GM19328 (cell line): ENCODE results near the gene TRIP6.
A peak's percentile ranks its signal among the peaks of the same experiment; 100 is the strongest.

ENCODE experiments used
- ATAC-seq: cut with Tn5 transposase; IDR thresholded peaks from one replicate; pipeline ENCODE4 v1.9.1; 2021; ENCODE audit warnings: mild to moderate bottlenecking, moderate library complexity; ENCODE audit not compliant: unreplicated experiment

Gene TRIP6

GRCh38 chr7:100888988-100889750 lies 22.0 kb downstream of the TRIP6 start, which contains the start of gene UFSP1:
TSS of gene UFSP1 (minus strand) at chr7:100889715. CDS start at chr7:100889271, 444 bp downstream.
- ATAC-seq, result peak; percentile 24

DNA sequence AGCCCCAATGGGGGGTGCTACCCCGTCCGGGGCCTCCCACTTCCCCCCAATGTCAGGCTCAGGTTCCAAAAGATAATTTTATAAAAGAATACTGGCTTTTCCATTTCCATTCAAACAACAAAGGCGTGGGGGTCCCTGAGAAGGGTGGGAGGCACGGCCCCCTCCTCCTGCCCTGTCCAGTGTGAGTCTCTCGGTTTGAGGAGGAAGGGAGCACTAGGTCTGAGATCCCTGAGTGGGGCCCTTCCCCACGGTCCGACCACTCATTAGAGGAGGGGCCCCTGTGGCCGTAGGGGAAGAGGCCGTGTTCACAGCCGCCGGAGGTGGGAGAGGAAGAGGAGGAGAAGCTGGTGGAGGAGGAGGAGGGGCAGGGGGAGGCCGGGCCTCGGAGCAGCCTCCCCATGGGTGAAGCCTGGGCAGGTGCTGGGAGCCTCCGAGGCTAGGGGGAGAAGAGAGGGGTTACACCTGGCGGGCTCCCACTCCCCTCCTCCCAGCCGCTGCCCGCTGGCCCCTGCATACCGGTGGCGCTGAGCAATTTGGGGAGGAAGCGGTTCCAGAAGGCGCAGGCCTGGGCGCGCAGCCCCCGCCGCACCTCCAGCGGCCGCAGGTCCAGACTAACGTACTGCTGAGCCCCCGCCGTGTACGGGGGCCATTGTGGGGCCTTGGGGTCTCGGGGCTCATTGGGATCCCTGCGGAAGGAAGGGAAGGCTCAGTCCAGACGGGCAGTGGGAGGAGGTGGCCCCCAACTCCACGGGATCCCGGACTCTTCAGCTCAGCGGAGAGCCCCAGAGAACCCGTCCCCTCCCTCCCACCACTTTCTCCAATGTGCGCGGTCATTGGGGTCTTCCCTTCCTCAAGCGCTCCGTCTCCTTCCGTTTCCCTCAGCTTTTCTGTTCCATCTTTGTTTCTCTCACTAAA lies 23.7 kb downstream of the TRIP6 start:
- ATAC-seq, result no peak

GRCh38 chr7:100891568-100892247 lies 24.5 kb downstream of the TRIP6 start:
- no peak for ATAC-seq

DNA sequence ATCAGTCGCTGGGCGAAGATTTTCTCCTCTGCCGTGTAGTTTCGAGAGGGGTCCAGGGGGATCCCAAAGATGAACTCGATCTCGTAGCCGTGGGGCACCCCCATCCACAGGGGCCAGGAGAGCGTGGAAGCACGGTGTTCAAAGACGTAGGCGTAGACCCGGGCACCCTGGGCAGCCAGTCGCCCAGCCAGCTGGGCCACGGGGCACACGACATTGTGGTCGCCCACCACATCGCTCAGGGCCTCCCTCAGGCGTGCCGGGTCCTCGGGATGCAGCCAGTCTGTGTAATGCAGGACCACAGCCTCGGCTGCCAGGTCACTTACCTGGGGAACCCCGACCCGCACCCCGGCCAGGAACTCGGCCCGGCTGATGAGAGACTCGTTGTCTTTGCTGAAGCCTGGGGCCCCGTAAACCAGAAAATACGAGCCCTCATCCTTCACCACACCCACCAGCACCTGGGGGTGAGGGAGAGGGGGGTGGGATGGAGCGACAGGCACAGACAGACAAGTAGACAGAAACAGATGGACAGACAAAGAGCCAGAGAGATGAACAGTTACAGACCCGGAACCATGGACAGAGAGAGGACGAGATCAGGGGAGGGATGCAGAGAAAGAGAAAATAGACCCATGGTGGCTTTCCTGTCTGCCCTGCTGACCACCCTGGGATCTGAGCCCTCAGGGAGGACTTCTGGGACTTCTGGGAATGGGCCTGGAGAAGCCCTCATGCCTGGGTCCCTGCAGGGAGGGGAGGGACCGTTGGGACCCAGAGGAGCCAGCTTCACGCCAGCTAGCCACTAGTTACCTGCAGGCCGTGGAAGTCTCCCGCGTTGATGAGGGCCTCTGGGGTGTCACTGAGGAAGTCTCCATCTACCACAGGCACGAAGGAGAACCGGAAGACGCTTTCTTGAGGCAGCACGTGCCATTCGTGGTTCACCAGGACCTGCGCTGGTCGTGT lies 25.5 kb downstream of the TRIP6 start:
- no peak for ATAC-seq

DNA sequence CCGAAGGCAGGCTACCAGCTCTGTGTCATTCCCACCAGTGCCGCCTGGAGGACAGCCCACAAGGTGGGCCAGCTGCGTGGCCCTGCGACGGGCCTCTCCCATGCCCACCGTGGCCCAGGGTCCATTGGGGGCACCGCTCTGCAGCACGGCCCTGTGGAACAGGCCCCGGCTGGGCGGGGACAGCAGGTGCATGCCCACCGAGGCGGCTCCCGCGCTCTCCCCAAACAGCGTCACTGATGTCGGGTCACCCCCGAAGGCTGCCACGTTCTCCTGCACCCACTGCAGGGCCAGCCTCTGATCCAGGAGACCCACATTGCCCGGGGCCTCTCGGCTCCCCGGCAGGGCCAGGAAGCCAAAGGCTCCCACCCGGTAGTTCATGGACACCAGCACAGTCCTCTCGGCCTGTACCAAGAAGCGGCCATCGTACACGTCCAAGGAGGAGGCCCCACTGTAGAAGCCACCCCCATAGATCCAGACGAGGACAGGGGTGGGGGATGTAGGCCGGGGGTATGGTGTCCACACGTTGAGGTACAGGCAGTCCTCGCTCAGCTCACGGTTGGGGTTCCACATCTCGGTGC lies 26.2 kb downstream of the TRIP6 start:
- ATAC-seq, result no peak

GRCh38 chr7:100893910-100894721 lies 26.9 kb downstream of the TRIP6 start:
- no peak for ATAC-seq

DNA sequence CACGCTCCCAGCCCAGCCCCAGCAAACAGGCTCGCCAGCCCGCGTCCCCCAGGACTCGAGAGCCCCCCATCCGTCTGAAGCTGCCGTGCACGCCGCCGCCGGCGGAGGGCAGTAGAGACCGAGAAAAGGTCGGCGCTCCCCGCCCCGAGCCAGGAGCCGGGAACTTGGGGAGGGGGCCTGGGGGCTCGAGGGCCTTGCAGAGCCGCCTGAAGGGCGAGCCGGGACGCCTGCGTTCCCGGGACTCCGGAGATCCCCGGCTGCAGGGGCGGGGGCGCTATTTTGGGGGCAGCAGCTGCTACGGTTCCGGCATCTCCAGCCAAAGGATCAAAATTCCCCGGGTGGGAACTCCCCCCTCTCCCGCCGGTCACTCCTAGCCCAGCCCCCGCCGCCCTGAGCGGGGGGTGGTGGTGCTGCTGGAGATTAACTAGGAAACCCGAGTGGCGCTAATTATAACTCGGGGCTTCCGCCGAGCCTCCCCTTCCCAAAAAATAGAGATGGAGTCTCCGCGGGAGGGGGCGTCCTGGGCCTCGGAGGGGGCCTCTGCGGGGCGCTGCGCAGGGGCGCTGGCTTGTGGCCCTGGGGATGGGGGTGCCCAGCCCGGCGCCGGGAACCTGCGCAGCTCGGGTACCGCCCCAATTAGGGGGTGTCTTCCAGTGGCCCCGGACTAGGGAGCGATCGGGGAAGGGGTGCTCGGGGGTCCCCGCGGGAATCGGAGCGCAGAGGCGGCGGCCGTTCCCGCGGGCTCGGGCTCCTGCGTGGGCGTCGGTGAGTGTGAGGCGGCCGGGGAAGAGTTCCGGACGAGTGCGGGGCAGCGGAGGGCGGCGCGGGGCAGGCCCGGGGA lies 27.9 kb downstream of the TRIP6 start:
- ATAC-seq, result no peak

GRCh38 chr7:100895701-100895955 lies 28.4 kb downstream of the TRIP6 start, which contains the start of gene ACHE:
TSS of gene ACHE (minus strand) at chr7:100895888. CDS start at chr7:100894232, 1,656 bp downstream.
- no peak for ATAC-seq

DNA sequence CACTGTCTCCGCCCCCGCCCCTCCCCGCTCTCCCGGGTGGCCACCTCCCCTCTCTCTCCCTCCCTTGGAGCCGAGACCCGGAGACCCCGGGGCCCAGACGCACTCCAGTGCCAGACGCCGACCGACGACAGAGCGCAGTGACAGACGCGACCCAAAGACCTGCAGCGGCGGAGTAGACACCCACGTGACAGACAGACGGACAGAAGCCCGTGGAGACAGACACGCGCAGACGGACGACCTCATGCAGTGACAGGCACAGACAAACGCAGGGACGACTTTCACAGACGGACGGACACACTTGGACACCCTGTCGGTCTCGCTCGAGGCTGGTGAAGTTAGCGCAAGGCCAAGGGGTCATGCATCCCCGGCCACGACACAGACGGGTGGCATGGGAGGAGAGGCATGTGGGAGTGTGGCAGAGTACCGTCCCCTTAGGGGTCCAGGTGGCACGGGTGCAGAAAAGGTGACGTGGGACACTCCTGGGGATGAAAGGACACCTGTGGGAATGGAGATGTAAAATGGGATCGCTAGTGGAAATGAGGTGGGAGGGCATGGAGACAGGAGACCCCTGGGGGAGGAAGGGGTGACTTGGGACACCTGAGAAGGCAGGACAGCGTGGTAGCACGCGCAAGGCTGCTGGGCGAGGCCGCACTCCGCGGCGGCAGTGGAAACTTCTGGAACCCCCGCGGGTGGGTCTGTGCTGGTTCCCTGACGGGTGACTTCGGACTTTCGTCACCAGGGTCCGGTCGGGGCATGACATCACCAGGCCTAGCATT lies 29.0 kb downstream of the TRIP6 start:
- no peak for ATAC-seq

DNA sequence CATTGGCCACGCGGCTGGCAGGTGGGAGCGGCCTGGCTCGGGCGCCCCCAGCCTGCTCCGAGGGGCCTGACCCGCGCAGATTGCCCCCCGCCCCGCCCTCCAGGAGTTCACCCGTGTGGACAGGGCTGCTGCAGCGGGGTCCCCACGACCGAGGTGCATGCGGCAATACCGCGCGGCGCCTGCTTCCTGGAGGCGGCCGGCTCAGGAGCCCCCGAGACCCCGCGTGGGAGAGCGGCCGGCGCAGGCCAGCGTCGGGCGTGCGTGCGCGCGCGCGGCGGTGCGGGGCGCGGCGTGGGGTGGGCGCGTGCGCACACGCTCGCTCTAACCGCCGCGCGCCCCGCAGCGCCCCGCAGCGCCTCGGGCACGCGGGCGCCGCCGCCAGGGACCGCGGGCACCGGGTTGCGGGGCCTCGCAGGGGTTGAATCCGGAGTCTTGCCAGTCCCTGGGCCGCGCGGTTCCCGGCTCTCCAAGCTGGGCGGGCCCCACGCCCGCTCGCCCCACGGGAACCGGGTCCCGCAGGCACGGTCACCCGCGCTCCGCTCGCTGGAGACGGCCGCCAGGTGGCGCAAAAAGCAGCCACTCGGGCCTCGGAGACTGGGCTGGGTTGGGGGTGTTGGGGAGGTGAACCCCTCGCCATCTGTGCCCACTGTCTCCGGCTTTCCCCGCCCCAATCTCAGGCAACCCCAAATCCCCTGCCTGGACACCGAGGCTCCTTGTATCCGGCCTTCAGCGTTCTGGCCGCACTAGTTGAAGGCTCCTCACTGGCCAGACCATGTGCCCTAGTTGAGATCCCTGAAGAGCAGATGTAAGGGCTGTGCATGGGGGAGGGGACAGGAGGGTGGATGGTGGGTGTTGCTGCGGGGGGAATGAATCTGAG lies 29.8 kb downstream of the TRIP6 start:
- no peak for ATAC-seq

- no peak for ATAC-seq
Measured at GRCh38 chr7:100897772-100898454, 30.7 kb downstream of the TRIP6 start.

DNA sequence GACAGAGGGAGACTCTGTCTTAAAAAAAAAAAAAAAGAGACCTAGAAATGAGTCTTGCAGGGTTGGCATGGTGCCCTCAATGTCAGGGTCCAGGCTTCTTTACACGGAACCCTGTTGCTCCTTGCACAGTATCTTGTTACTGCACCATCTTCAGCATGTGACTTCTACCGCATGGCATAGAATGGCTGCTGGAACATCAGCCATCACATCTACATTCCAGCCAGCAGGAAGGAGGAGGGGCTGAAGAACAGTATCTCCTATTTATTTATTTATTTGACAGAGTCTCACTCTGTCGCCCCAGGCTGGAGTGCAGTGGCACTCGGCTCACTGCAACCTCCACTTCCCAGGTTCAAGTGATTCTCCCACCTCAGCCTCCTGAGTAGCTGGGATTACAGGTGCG lies 32.2 kb downstream of the TRIP6 start:
- no peak for ATAC-seq

GRCh38 chr7:100900978-100901377 lies 33.8 kb downstream of the TRIP6 start:
- ATAC-seq, result no peak

DNA sequence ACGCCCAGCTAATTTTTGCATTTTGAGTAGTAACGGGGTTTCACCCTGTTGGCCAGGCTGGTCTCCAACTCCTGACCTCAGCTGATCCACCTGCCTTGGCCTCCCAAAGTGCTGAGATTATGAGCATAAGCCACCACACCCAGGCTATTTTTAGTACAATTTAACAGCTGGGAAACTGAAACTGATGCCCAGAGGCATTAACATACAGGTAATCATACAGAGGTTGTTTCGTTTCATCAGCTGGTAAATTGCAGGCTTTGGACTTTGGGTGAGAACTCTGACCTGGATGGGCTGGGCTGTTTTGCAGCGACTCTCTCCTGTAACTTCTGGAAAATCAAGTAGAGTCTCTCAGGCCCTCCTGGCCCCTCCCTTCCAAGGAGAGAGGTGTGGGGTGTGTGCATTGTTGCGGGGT lies 34.7 kb downstream of the TRIP6 start:
- no peak for ATAC-seq

GRCh38 chr7:100902638-100903037 lies 35.5 kb downstream of the TRIP6 start:
- ATAC-seq, result no peak

DNA sequence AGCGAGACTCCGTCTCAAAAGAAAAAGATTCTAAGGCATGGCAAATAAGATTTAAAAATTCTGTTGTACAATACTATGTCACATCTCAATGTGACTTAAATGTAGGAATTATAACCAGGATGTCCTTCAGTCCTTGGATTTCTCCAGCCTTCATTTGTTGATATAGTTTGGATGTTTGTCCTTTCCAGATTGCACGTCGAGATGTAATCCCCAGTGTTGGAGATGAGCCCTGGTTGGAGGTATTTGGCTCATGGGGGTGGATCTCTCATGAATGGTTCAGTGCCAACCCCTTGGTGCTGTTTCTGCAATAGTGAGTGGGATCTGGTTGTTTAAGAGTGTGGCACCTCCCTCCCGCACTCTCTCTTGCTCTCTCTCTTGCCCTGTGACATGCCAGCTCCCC lies 41.3 kb downstream of the TRIP6 start:
- no peak for ATAC-seq
